Urinary bladder (tissue), 4 donors: ENCODE results near the gene NXNL1. TPM values are rescaled to one million over a fixed set of nuclear protein-coding genes. Genes with fewer than 3 reads are reported as not detected.
A peak's percentile ranks its signal among the peaks of the same experiment; 100 is the strongest.

ENCODE experiments used
- DNase-seq: peaks from one replicate; pipeline ENCODE4 v3.0.0-alpha.2; 2015; ENCODE audit errors: extremely low spot score
- H3K27ac ChIP-seq: one replicate; pipeline ENCODE4 v1.5.1; 2013; ENCODE audit warnings: low read depth, mild to moderate bottlenecking, moderate library complexity
- H3K36me3 ChIP-seq: one replicate; pipeline ENCODE4 v1.6.1; 2013; ENCODE audit warnings: mild to moderate bottlenecking, moderate library complexity; ENCODE audit not compliant: insufficient read depth
- H3K4me1 ChIP-seq: one replicate; pipeline ENCODE4 v1.6.1; 2013; ENCODE audit warnings: mild to moderate bottlenecking, moderate library complexity; ENCODE audit not compliant: insufficient read depth
- H3K4me3 ChIP-seq: one replicate; pipeline ENCODE4 v1.5.1; 2013; ENCODE audit warnings: low read depth, low read length
- WGBS: extraction: QIAGEN DNeasy Blood & Tissue Kit; methylation state at CpG from one replicate; pipeline ENCODE4 v1.1.7; 2013; 5-methylcytosine and 5-hydroxymethylcytosine counted together
- polyA plus RNA-seq: library from polyadenylated mRNA; stranded (reverse); fragments of 200-250 nt; gene quantifications from one replicate; pipeline ENCODE4 v1.2.3, GENCODE V29; 2013
- total RNA-seq: library from RNA; depleted of rRNA; stranded (reverse); fragments of >200 nt; gene quantifications from one replicate; pipeline ENCODE4 v1.2.3, GENCODE V29; 2014
- donor health status: healthy with polysubstance abuse.
- donor health status: healthy.

The NXNL1 gene
- total and polyA plus RNA-seq, 2 donors: not detected

GRCh38 chr19:17456127-17456526 is 4.6 kb downstream of the NXNL1 start:
- H3K4me1 ChIP-seq: no peaks in the 10 kb centered on the region
- H3K27ac ChIP-seq: no peak overlapping the region
- 62% methylated on average over 11 of the region's 11 CpGs for WGBS
- H3K36me3 ChIP-seq: no peaks in the 10 kb centered on the region
- no peak overlapping the region for H3K4me3 ChIP-seq
- no peak for DNase-seq

GRCh38 chr19:17455308-17456123 is 5.2 kb downstream of the NXNL1 start:
- no peak overlapping the region for H3K4me3 ChIP-seq
- 14% methylated on average over 58 of the region's 58 CpGs for WGBS

GRCh38 chr19:17454576-17455071 is 6.1 kb downstream of the NXNL1 start:
- WGBS: 6% methylated on average over 13 of the region's 13 CpGs
- Histone ChIP-seq H3K36me3 (no peaks in the 10 kb centered on the region), H3K4me1 (no peaks in the 10 kb centered on the region), H3K4me3 (no peak overlapping the region), H3K27ac (no peak overlapping the region)
- DNase-seq: no peak

More at GRCh38 chr19:17455308-17456123, 5.2 kb downstream of the NXNL1 start:
- DNase-seq: no peak
- no peaks in the 10 kb centered on the region for H3K4me1 ChIP-seq
- H3K36me3 ChIP-seq: no peaks in the 10 kb centered on the region
- H3K27ac ChIP-seq: no peak overlapping the region

GRCh38 chr19:17451820-17452219 is 8.9 kb downstream of the NXNL1 start:
- Histone ChIP-seq H3K36me3 (no peaks in the 10 kb centered on the region), H3K27ac (no peak overlapping the region), H3K4me1 (no peaks in the 10 kb centered on the region), H3K4me3 (no peak overlapping the region)
- 84% methylated on average over 4 of the region's 4 CpGs for WGBS
- no peak for DNase-seq

- Histone ChIP-seq H3K36me3 (no peaks in the 10 kb centered on the region), H3K27ac (no peak overlapping the region), H3K4me1 (no peaks in the 10 kb centered on the region), H3K4me3 (no peak overlapping the region)
- 59% methylated on average over 8 of the region's 8 CpGs for WGBS
- no peak for DNase-seq
These were observed 10.3 kb downstream of the NXNL1 start for GRCh38 chr19:17450264-17451075.

GRCh38 chr19:17448131-17448967 is 12.4 kb downstream of the NXNL1 start, which contains the start of gene TMEM221:
TSS of gene TMEM221 (minus strand) at chr19:17448668. CDS start at chr19:17448462, 206 bp downstream.
- WGBS: 1% methylated on average over 81 of the region's 81 CpGs
- H3K27ac ChIP-seq: no peak within 1 kb of the TSS
- no peak for DNase-seq
- H3K36me3 ChIP-seq: no peaks in the 10 kb centered on the region
- H3K4me3 ChIP-seq: peak within 1 kb of the TSS; percentile 55
- no peaks in the 10 kb centered on the region for H3K4me1 ChIP-seq

- Histone ChIP-seq H3K4me3 (peak overlapping the region; percentile 55), H3K36me3 (no peaks in the 10 kb centered on the region), H3K27ac (no peak overlapping the region), H3K4me1 (no peaks in the 10 kb centered on the region)
- WGBS: 33% methylated on average over 5 of the region's 5 CpGs
- DNase-seq: no peak
These were observed 13.0 kb downstream of the NXNL1 start for GRCh38 chr19:17447704-17448130.

GRCh38 chr19:17445526-17446165 is 15.1 kb downstream of the NXNL1 start:
- DNase-seq: no peak
- no peak overlapping the region for H3K27ac ChIP-seq
- 94% methylated on average over 1 of the region's 1 CpG for WGBS
- no peaks in the 10 kb centered on the region for H3K36me3 ChIP-seq
- no peak overlapping the region for H3K4me3 ChIP-seq
- H3K4me1 ChIP-seq: no peaks in the 10 kb centered on the region

GRCh38 chr19:17441241-17442021 is 19.3 kb downstream of the NXNL1 start:
- no peak for DNase-seq
- no peaks in the 10 kb centered on the region for H3K4me1 ChIP-seq
- H3K4me3 ChIP-seq: no peak overlapping the region
- no peak overlapping the region for H3K27ac ChIP-seq
- 50% methylated on average over 8 of the region's 8 CpGs for WGBS
- H3K36me3 ChIP-seq: no peaks in the 10 kb centered on the region

- no peak for DNase-seq
- Histone ChIP-seq H3K4me3 (no peak overlapping the region), H3K27ac (no peak overlapping the region), H3K4me1 (no peaks in the 10 kb centered on the region), H3K36me3 (no peaks in the 10 kb centered on the region)
- 85% methylated on average over 7 of the region's 7 CpGs for WGBS
These were observed 23.9 kb downstream of the NXNL1 start for GRCh38 chr19:17436874-17437267.

GRCh38 chr19:17436094-17436873 is 24.4 kb downstream of the NXNL1 start:
- Histone ChIP-seq H3K4me1 (no peaks in the 10 kb centered on the region), H3K36me3 (no peaks in the 10 kb centered on the region), H3K27ac (no peak overlapping the region), H3K4me3 (no peak overlapping the region)
- DNase-seq: no peak
- WGBS: 95% methylated on average over 25 of the region's 25 CpGs

GRCh38 chr19:17435218-17435617 is 25.5 kb downstream of the NXNL1 start:
- DNase-seq: no peak
- WGBS: 87% methylated on average over 7 of the region's 7 CpGs
- Histone ChIP-seq H3K4me1 (no peaks in the 10 kb centered on the region), H3K4me3 (no peak overlapping the region), H3K36me3 (no peaks in the 10 kb centered on the region), H3K27ac (no peak overlapping the region)
